CD14-positive monocyte (primary cell): ENCODE data around the gene KCNT1. TPM values are rescaled to one million over a fixed set of nuclear protein-coding genes. Genes with fewer than 3 reads are reported as not detected.

Experiments used
- DNase-seq, 3 donors: peaks; one replicate each; pipeline ENCODE4 v3.0.0-alpha.2; 2011 to 2022
- H2AFZ ChIP-seq: 2 replicates; pipeline ENCODE4 v1.6.0; 2012; ENCODE audit warnings: mild to moderate bottlenecking, low read depth, low read length, inconsistent platforms; ENCODE audit not compliant: insufficient read depth, poor library complexity, severe bottlenecking
- H3K27ac ChIP-seq, 2 donors: 1 replicate in 1 of 2; 2 replicates in 1 of 2; pipeline ENCODE4 v1.5.1; 2012 to 2013; ENCODE audit warnings: low read length in 2 of 2, control low read depth in 1 of 2, inconsistent platforms in 1 of 2, low read depth in 1 of 2, mild to moderate bottlenecking in 1 of 2
- H3K27me3 ChIP-seq, 2 donors: one replicate each; pipeline versions ENCODE4 v1.6.0 to v1.6.1; 2011 to 2013; ENCODE audit warnings: low read length in 2 of 2; ENCODE audit not compliant: control insufficient read depth in 2 of 2, insufficient read depth in 2 of 2
- H3K36me3 ChIP-seq, 2 donors: replicated peaks in 1 of 2; 1 replicate in 1 of 2; 2 replicates in 1 of 2; pipeline versions ENCODE4 v1.5.1 to v1.6.1; 2012 to 2013; ENCODE audit warnings: low read length in 2 of 2, control low read depth in 1 of 2, inconsistent platforms in 1 of 2, mild to moderate bottlenecking in 1 of 2; ENCODE audit not compliant: insufficient read depth in 2 of 2, control insufficient read depth in 1 of 2
- H3K4me1 ChIP-seq, 2 donors: 1 replicate in 1 of 2; 2 replicates in 1 of 2; pipeline versions ENCODE4 v1.5.1 to v1.6.1; 2012 to 2013; ENCODE audit warnings: low read length in 2 of 2, control low read depth in 1 of 2, inconsistent platforms in 1 of 2, mild to moderate bottlenecking in 1 of 2, moderate library complexity in 1 of 2; ENCODE audit not compliant: insufficient read depth in 2 of 2, control insufficient read depth in 1 of 2
- H3K4me2 ChIP-seq: replicated peaks from 2 replicates; pipeline ENCODE3; 2012; ENCODE audit warnings: low read length, moderate library complexity, mild to moderate bottlenecking; ENCODE audit not compliant: poor library complexity, severe bottlenecking; ENCODE audit errors: extremely low read depth
- H3K4me3 ChIP-seq, 3 experiments: fragments of 200-600 bp in 1 of 3; sonication (generic) in 1 of 3; replicated peaks in 1 of 3; 1 replicate in 2 of 3; 2 replicates in 1 of 3; pipeline ENCODE4 v1.5.1; 2011 to 2013; ENCODE audit warnings: low read length in 3 of 3, mild to moderate bottlenecking in 3 of 3, control low read depth in 2 of 3, low read depth in 2 of 3, inconsistent platforms in 1 of 3, moderate library complexity in 1 of 3
- H3K79me2 ChIP-seq: 2 replicates; pipeline ENCODE4 v1.6.0; 2012; ENCODE audit warnings: mild to moderate bottlenecking, control low read depth, inconsistent platforms, low read length, moderate library complexity; ENCODE audit not compliant: insufficient read depth
- H3K9ac ChIP-seq: 2 replicates; pipeline ENCODE4 v1.6.0; 2017; ENCODE audit warnings: low read length, mild to moderate bottlenecking; ENCODE audit not compliant: insufficient read depth, poor library complexity, severe bottlenecking
- H3K9me3 ChIP-seq, 2 donors: replicated peaks in 1 of 2; 1 replicate in 1 of 2; 2 replicates in 1 of 2; pipeline versions ENCODE4 v1.5.1 to v1.6.1; 2012 to 2013; ENCODE audit warnings: low read length in 2 of 2, control low read depth in 1 of 2; ENCODE audit not compliant: control insufficient read depth in 1 of 2, insufficient read depth in 1 of 2
- H4K20me1 ChIP-seq: 2 replicates; pipeline ENCODE4 v1.6.0; 2012; ENCODE audit warnings: mild to moderate bottlenecking, low read length, control low read depth, moderate library complexity; ENCODE audit not compliant: insufficient read depth
- H3K27ac Mint-ChIP-seq, 7 donors: one replicate each; pipeline ENCODE4 v1.8.0; 2020; ENCODE audit warnings: mild to moderate bottlenecking in 7 of 7, mixed read lengths in 7 of 7, moderate library complexity in 6 of 7, inconsistent platforms in 2 of 7
- H3K27me3 Mint-ChIP-seq, 3 donors: one replicate each; pipeline ENCODE4 v1.8.0; 2021 to 2022; ENCODE audit warnings: low read depth in 3 of 3, mild to moderate bottlenecking in 3 of 3, mixed read lengths in 3 of 3, moderate library complexity in 3 of 3, inconsistent platforms in 1 of 3
- H3K36me3 Mint-ChIP-seq, 2 donors: one replicate each; pipeline ENCODE4 v1.8.0; 2020; ENCODE audit warnings: mixed read lengths in 2 of 2, inconsistent platforms in 1 of 2, mild to moderate bottlenecking in 1 of 2
- H3K4me1 Mint-ChIP-seq: one replicate; pipeline ENCODE4 v1.8.0; 2020; ENCODE audit warnings: mild to moderate bottlenecking, mixed read lengths
- H3K4me3 Mint-ChIP-seq, 2 donors: one replicate each; pipeline ENCODE4 v1.8.0; 2020; ENCODE audit warnings: mild to moderate bottlenecking in 2 of 2, mixed read lengths in 2 of 2, moderate library complexity in 1 of 2
- H3K9me3 Mint-ChIP-seq, 7 donors: one replicate each; pipeline ENCODE4 v1.8.0; 2020 to 2022; ENCODE audit warnings: mixed read lengths in 7 of 7, mild to moderate bottlenecking in 6 of 7, moderate library complexity in 6 of 7, inconsistent platforms in 2 of 7
- WGBS: methylation state at CpG from one replicate; pipeline ENCODE4 v1.1.5; 2013; ENCODE audit warnings: missing lambda C conversion rate; ENCODE audit not compliant: insufficient coverage; 5-methylcytosine and 5-hydroxymethylcytosine counted together
- intact Hi-C, 2 donors: fragments of 100-400 bp; cut with micrococcal nuclease; formaldehyde crosslinking; loops; one replicate each; pipeline versions ENCODE4 v1.15.0 to v1.15.1; 2023
- polyA plus RNA-seq, 3 donors: library from polyadenylated mRNA; depleted of rRNA in 1 of 3; unstranded in 2 of 3; stranded (reverse) in 1 of 3; fragments of 300-500 nt in 2 of 3; fragments of >200 nt in 1 of 3; fragmentation: Illumina TruSeq in 2 of 3; gene quantifications; 1 replicate in 2 of 3; 2 replicates in 1 of 3; pipeline ENCODE4 v1.2.3, GENCODE V29; 2012 to 2021
- TF ChIP-seq, protein P1 (sequence below): fragments of 200-600 bp; IDR thresholded peaks from one replicate; pipeline ENCODE4 v1.8.0; 2022; ENCODE audit warnings: antibody characterized with exemption, mild to moderate bottlenecking

KCNT1 gene
- polyA plus RNA-seq, 3 donors, result not detected

DNA sequence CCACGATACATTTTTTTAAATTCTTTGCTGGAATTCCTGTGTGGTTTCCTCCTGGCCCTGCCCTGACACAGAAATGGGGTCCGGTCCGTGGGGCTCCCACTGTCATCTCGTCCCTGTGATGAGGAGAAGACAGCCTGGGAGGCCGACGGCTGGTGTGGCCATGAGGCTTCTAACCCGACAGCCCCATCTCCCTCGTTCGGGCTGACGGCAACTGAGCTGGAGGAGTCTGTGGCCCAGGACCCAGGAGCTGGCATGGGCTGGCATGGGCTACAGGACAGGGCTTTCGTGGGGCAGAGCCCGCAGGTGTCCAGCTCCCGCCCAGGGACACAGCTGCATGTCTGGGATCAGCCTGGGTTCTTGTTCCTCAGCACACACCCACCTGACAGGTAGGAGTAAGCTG is 25.1 kb upstream of the KCNT1 start:
- WGBS, result 85% methylated on average over 11 of the region's 13 CpGs

DNA sequence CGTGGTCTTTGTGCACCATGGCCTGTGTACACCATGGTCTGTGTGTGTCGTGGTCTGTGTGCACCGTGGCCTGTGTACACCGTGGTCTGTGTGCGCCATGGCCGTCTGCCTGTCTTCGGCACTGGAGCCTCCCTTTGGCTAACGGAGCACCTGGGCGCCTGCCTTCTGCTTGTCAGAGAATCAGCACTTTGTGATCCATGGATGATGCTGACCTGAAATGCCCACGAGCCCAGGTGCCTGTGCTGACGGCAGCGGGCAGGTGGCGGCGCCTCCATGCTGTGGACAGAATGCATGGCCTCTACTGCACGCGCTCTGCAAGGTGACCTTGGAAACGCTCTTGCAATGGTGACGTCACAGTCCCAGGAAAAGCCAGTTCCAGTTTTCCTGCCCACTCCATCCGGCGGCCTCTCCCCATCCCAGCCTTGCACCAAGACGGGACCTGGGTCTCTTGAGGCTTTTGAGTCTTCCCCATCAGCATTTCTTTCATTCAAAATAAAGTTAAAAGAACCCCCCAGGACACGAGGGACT is 24.3 kb upstream of the KCNT1 start:
- peaks cover 0 to 2% (median 0%) of the 10 kb centered on the region in 7 donors for H3K9me3 Mint-ChIP-seq
- Histone ChIP-seq H4K20me1 (no peaks in the 10 kb centered on the region), H3K4me1 (no peaks in the 10 kb centered on the region), H3K4me3 (no peak overlapping the region), H3K9ac (no peak overlapping the region), H2AFZ (no peak overlapping the region), H3K9me3 (no peaks in the 10 kb centered on the region), H3K4me2 (no peak overlapping the region), H3K36me3 (no peaks in the 10 kb centered on the region), H3K27me3 (no peaks in the 10 kb centered on the region), H3K79me2 (no peaks in the 10 kb centered on the region), H3K27ac (no peak overlapping the region)
- 84% methylated on average over 18 of the region's 22 CpGs for WGBS
- peaks cover 2 to 6% (median 6%) of the 10 kb centered on the region in 3 donors for H3K27me3 Mint-ChIP-seq
- no peaks in the 10 kb centered on the region for H3K4me1 Mint-ChIP-seq
- intact Hi-C loops, result no loop called here
- no peak overlapping the region for H3K27ac Mint-ChIP-seq
- H3K36me3 Mint-ChIP-seq, result no peaks in the 10 kb centered on the region
- no peak overlapping the region for H3K4me3 Mint-ChIP-seq
- TF ChIP-seq, protein P1, sequence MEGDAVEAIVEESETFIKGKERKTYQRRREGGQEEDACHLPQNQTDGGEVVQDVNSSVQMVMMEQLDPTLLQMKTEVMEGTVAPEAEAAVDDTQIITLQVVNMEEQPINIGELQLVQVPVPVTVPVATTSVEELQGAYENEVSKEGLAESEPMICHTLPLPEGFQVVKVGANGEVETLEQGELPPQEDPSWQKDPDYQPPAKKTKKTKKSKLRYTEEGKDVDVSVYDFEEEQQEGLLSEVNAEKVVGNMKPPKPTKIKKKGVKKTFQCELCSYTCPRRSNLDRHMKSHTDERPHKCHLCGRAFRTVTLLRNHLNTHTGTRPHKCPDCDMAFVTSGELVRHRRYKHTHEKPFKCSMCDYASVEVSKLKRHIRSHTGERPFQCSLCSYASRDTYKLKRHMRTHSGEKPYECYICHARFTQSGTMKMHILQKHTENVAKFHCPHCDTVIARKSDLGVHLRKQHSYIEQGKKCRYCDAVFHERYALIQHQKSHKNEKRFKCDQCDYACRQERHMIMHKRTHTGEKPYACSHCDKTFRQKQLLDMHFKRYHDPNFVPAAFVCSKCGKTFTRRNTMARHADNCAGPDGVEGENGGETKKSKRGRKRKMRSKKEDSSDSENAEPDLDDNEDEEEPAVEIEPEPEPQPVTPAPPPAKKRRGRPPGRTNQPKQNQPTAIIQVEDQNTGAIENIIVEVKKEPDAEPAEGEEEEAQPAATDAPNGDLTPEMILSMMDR, result no peak
- DNase-seq, result no peak

More for the DNA sequence above, 25.1 kb upstream of the KCNT1 start:
- Mint-ChIP-seq H3K27ac (no peak overlapping the region), H3K4me3 (no peak overlapping the region), H3K36me3 (no peaks in the 10 kb centered on the region), H3K4me1 (no peaks in the 10 kb centered on the region), H3K27me3 (peaks cover 2 to 8% (median 6%) of the 10 kb centered on the region in 3 donors), H3K9me3 (peaks cover 0 to 2% (median 0%) of the 10 kb centered on the region in 7 donors)
- Histone ChIP-seq H3K79me2 (no peaks in the 10 kb centered on the region), H3K9ac (no peak overlapping the region), H3K9me3 (no peaks in the 10 kb centered on the region), H3K4me3 (no peak overlapping the region), H3K27me3 (no peaks in the 10 kb centered on the region), H3K4me1 (no peaks in the 10 kb centered on the region), H3K4me2 (no peak overlapping the region), H3K36me3 (no peaks in the 10 kb centered on the region), H3K27ac (no peak overlapping the region), H4K20me1 (no peaks in the 10 kb centered on the region), H2AFZ (no peak overlapping the region)
- TF ChIP-seq, protein P1, result no peak
- no peak for DNase-seq
- intact Hi-C loops, result no loop called here
